HL-60 (cell line): ENCODE data around the gene VPS25.
"Not testable (repeated sequence)": the region's sequence is repeated elsewhere in the genome, so short reads cannot be mapped to it uniquely, and the experiment has no call there.

Experiments
- DNase-seq, 2 experiments: peaks; one replicate each; pipeline ENCODE4 v3.0.0-alpha.2; 2010 to 2020; ENCODE audit warnings: low read depth in 1 of 2, low spot score in 1 of 2
- H3K27ac ChIP-seq: fragments of 250-450 bp; sonication (Bioruptor Pico); replicated peaks from 2 replicates; pipeline ENCODE4 v1.5.1; 2020; ENCODE audit warnings: mild to moderate bottlenecking, moderate library complexity
- H3K27me3 ChIP-seq: fragments of 250-450 bp; sonication (Bioruptor Pico); 2 replicates; pipeline ENCODE4 v1.5.1; 2021; ENCODE audit warnings: mild to moderate bottlenecking, moderate library complexity; ENCODE audit not compliant: insufficient read depth, poor library complexity, severe bottlenecking
- H3K4me3 ChIP-seq: replicated peaks from 2 replicates; pipeline ENCODE4 v1.5.1; 2011; ENCODE audit warnings: mild to moderate bottlenecking, control low read depth, low read length; ENCODE audit not compliant: insufficient read depth
- CTCF ChIP-seq: IDR thresholded peaks from one replicate; pipeline ENCODE4 v1.5.1; 2011; ENCODE audit warnings: low read length, control low read depth, inconsistent platforms; ENCODE audit not compliant: insufficient read depth
- GABPA ChIP-seq: IDR thresholded peaks from 2 replicates; pipeline ENCODE4 v1.6.1; 2012; ENCODE audit warnings: low read depth
- POLR2AphosphoS5 ChIP-seq: IDR thresholded peaks from 2 replicates; pipeline ENCODE4 v1.6.1; 2012; ENCODE audit warnings: low read depth
- REST ChIP-seq: IDR thresholded peaks from 2 replicates; pipeline ENCODE4 v1.6.1; 2012; ENCODE audit warnings: low read depth; ENCODE audit not compliant: insufficient replicate concordance
- SPI1 ChIP-seq: IDR thresholded peaks from 2 replicates; pipeline ENCODE4 v1.6.1; 2012; ENCODE audit warnings: low read depth, mild to moderate bottlenecking, borderline replicate concordance

Gene VPS25

GRCh38 chr17:42766124-42766523, 7.1 kb upstream of the VPS25 start:
- DNase-seq = no peak
- H3K27me3 ChIP-seq = peaks cover 12% of the 10 kb centered on the region
- no peak for TF ChIP-seq GABPA
- TF ChIP-seq SPI1 = no peak
- no peak for TF ChIP-seq CTCF
- no peak for TF ChIP-seq POLR2AphosphoS5
- TF ChIP-seq REST = no peak
- no peak overlapping the region for H3K27ac ChIP-seq
- no peak overlapping the region for H3K4me3 ChIP-seq

GRCh38 chr17:42767512-42767911, 5.7 kb upstream of the VPS25 start:
- no peak overlapping the region for H3K4me3 ChIP-seq

GRCh38 chr17:42768006-42768405, 5.2 kb upstream of the VPS25 start:
- H3K27ac ChIP-seq, H3K27me3 ChIP-seq, H3K4me3 ChIP-seq: not testable (repeated sequence)
- peak; percentile 59; the same call in 1 of the 2 replicates for TF ChIP-seq SPI1
- DNase-seq = peak in 1 of 2 experiments; percentile 20

More at GRCh38 chr17:42767512-42767911, 5.7 kb upstream of the VPS25 start:
- DNase-seq = no peak
- Histone ChIP-seq H3K27ac (no peak overlapping the region), H3K27me3 (no peaks in the 10 kb centered on the region)
- no peak for TF ChIP-seq REST
- peak; percentile 77 for TF ChIP-seq SPI1

GRCh38 chr17:42769964-42770363, 3.3 kb upstream of the VPS25 start:
- H3K4me3 ChIP-seq, DNase-seq, H3K27ac ChIP-seq, H3K27me3 ChIP-seq: not testable (repeated sequence)

- no peak for DNase-seq
- H3K27me3 ChIP-seq = no peaks in the 10 kb centered on the region
- peak overlapping the region; percentile 88 for H3K4me3 ChIP-seq
- peak overlapping the region; percentile 72 for H3K27ac ChIP-seq
- no peak for TF ChIP-seq POLR2AphosphoS5
- TF ChIP-seq SPI1 = no peak
- no peak for TF ChIP-seq CTCF
- TF ChIP-seq REST = no peak
- TF ChIP-seq GABPA = no peak
Measured at GRCh38 chr17:42772945-42773289, 332 bp upstream of the VPS25 start.
